DMS153 treated with DMSO at 0.1 percent for 48 hours (cell line): ENCODE measurements around the gene NPC1L1.

Experiments
- DNase-seq: peaks from one replicate; lab custom pipeline; 2025; ENCODE audit not compliant: unreplicated experiment; lab: John Stamatoyannopoulos, UW

Gene NPC1L1

DNA sequence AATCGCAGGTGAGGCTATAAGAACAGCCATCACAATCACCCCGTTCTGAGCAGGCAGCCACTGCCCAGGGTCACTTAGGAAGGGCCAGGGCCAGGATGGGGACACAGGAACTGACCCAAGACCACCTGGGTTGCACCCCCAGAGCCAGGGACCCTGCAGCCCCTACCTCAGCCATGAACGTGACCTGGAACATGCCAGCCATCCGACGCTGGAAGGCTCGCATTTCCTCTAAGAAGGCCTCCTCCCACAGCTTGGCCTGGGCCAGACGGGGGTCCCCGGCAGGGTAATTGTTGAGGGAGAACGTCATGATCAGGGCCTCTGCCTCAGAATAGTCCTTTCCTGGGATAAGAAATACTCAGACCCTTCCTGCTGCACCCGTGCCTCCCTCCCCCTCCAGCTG is 5.0 kb downstream of the NPC1L1 start:
- DNase-seq, result no peak

DNA sequence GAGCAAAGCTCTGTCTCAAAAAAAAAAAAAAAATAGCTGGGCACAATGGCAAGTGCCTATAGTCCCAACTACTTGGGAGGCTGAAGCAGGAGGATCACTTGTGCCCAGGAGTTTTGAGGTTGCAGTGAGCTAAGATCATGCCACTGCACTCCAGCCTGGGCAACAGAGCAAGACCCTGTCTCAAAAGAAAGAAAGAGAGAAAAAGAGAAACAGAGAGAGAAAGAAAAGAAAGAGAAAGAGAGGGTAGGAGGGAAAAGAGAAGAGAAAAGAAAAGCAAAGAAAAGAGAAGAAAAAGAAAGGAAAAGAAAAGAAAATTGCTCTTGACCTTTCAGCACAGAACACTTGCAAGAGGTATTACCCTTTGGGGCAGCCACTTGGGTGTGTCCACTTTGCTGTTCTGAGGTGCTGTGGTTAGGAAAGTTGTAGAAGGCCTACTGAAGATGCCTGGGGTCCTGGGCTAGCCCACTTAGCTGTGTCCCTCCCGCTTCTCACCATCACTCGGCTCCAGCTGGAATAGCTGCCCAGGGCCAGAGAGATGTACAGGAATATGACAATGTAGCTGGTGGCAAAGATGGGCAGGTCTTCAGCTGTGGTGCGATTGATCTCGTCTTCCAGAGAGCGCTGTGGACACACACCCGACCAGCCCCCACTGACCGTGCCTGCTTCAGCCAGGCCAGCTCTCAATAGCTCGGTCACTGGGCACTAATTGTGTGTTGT is 5.6 kb downstream of the NPC1L1 start:
- DNase-seq, result no peak

DNA sequence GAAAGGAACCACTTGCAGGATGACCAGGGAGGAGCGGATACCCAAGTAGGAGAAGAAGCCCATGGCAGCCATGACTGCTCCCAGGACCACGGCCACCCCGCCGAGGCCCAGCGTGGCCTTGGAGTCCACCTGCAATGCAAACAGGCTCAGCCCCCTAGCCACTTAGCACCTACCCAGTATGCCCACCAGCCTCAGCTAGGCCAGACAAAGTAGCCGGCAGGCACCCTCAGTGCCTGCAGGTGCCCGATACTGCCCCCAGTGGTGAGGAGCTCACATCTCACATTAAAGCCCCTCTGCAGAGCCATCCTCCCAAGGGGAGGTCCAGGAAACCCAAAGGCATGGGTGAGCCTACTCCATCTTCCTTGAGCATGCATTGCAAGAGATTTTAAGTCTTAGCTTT is 6.6 kb downstream of the NPC1L1 start:
- DNase-seq, result peak; percentile 64

DNA sequence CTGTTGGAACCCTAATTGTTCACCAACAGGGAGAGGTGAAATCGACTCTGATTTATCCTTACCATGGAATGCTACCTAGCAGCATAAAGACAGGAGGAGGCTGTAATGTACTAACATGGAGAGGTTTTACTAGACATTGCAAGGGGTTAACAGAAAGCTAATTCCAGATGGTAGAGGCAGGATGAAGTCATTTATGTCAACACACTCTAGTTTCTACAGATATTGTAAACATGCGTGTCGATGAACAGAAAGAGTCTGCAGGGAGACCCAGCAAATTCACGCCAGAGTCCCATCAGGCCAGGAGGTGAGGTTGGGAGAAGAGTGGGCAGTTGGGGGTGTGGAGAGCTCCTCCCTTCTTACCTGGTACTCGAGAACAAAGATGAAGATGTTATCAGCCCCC is 7.0 kb downstream of the NPC1L1 start:
- DNase-seq, result peak; percentile 36

DNA sequence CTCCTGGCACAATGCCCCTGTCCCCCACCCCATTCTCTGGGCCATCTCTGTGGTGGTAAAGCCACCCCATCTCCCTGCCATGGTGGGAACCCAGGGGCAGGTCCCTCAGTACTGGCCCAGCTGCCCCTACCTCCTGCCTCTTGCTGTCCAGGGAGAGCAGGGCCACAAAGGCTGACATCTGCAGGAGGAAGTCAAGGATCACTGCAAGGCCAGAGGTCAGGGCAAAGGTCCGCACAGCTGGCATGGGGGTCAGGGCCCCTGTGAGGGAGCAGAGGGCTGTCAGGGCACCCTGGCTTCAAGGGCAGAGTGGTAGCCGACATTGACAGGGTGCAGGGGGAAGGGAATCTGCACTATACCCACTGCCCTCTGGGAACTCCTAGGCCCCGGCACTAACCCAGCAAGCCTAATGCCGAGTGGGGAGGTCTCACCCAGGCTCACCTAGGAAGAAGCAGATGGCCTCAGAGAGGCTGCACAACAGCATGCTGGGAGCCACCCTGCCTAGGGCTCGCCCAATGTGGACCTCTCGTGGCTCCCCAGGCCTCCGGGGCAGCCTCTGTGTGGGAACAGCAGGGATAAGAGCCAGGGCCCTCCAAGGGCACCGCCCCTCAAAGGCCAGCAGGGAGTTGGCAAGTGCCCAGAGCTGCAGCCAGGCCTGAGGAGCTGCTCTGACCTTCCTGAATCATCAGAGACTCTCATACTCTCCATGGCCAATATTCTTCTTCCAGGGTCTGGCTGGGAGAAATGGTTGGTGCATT is 7.7 kb downstream of the NPC1L1 start:
- DNase-seq, result peak; percentile 30

DNA sequence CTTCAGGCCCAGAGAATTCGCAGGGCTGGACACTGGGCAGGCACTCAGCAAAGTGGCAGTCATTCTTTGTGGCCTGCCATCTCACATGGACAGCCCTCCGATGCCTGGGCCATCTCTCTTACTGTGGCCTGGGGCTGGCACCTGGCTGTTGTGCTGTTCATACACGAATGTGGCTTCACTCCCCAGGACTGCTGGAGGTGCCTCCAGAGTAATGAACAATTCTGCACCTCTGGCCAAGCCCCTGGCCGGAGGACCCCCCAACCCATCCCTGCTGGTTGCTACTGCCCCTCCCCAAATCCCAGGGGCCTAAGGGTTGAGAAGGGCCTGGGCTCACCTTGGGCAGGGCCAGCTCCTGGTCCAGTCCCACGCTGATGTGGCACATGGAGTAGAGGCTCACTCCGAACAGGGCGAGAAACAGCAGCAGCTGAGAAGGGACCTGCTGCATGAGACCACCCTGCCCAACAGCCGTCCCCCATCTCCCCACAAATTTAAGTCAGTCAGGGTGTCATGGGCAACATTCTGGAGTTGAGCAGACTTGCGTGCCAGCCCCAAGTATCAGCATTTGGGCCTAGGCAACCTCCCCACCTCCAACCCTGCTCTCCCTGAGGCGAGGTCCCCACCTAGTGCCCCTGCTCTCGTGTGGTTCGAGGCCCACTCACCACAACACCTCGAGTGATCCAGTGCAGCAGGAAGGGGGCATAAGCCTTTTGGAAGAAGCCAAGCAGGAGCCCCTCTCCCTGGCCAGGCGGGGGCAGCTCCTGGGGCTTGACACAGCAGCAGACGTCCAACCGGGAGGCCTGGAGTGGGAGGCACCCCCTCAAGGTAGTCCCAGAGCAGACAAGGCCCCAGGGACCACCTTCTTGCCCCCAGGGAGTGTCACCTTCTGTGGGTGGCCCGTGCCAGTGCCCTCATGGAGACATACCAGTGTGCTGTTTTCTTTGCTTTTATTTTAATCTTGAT is 9.4 kb downstream of the NPC1L1 start:
- no peak for DNase-seq

DNA sequence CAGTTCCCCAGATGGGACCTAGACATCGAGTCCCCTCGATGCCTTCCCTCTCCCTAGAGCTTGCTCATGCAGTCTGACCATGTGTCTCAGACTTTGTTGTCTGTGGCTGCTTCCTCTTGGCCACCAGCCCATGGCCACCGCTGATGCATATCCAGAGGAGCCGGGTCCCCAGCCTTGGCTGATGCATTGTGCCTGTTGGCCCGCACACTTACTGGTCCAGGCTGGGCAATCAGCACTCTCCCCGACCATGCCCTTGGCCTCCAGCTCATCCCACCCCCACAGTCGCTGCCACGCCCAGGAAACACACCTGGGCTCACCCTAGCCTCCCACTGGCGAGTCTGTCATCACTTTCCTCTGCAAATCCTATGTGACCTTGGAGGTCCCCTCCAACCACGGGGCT is 10.1 kb downstream of the NPC1L1 start:
- no peak for DNase-seq

DNA sequence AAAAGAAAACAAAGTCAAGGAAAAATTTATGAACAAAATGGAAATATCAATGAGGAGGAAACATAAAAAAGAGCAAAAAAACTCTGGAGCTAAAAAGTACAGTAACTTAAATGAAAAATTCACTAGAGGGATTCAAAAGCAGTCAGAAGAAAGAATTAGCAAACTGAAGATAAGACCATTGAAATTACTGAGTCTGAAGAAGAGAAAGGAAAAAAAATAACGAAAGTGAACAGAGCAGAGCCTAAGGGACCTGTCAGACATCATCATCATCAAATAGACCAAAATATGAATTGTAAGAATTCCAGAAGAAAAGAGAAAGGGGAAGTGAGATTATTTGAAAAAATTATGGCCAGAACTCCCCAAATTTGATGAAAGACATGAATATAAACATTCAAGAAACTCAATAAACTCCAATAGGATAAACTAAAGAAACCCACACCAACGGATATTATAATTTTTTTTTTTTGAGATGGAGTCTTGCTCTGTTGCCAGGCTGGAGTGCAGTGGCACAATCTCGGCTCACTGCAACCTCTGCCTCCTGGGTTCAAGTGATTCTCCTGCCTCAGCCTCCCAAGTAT is 16.2 kb downstream of the NPC1L1 start:
- no peak for DNase-seq

DNA sequence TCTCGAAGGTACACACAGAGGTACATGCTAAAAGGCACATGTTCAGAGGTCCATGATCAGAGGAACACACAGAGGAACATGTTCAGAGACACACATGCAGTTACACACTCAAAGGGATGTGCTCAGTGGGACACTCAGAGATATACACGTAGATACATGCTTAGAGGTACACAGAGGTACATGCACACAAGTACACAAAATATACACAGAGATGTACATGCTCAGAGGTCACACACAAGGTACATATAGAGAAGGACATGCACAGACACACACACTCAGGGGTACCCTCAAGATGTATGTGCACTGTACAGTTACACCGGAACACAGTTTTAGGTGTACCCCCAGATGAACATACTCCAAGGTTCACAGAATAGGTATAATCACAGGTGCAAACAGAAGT is 18.8 kb downstream of the NPC1L1 start:
- no peak for DNase-seq

DNA sequence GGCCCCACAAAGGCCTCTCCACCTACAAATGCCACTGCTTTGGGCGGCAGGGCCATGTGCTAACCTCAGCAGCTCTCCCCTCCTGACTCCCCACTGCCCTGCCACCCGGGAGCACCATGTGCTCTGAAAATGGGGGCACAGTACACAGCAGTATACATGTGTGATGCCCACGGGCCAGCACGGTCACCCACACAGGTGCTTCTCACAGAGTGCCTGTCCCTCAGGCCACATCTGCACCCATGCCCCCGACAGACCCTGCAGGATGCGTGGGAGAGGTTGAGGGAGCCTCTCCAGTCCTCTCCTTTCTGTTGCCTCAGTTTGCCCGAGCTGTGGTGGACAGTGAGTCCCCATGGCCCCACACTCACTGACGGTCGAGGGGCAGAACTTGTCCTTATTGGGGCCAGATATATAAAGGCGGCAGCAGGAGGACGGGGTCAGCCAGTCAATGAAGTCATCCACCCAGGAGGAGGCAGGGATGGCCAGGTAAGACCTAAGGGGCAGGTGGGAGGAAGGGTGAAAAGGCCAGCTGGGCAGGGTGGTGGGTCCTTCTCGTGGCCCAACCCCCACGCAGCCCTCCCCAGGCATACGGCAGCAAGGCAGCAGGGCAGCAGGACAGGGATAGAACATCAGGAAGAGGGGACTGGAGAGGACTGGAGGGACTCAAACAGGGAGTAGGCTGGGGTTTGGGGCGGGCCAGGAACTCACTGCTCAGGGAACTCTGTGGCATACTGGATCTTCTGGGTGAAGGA is 19.6 kb downstream of the NPC1L1 start:
- DNase-seq, result no peak

DNA sequence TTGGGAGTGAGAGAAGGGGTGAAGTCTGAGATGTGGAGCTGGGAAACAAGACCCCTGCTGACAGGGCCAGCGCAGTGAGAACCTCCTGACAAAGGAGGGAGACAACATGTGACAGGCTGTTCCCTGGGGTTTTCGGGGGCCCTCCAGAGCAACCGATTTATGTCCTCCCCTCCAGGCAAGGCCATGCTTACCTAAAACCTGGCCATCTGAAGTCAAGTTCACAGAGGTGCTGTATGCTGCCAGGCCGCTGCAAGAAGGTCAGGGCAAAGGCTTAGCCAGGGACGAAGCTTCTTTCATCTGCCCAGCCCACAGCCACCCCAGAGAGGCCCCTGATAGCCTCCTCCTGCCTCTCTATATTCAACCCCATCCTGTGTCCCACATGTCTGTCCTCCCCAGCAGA is 20.6 kb downstream of the NPC1L1 start:
- no peak for DNase-seq

DNA sequence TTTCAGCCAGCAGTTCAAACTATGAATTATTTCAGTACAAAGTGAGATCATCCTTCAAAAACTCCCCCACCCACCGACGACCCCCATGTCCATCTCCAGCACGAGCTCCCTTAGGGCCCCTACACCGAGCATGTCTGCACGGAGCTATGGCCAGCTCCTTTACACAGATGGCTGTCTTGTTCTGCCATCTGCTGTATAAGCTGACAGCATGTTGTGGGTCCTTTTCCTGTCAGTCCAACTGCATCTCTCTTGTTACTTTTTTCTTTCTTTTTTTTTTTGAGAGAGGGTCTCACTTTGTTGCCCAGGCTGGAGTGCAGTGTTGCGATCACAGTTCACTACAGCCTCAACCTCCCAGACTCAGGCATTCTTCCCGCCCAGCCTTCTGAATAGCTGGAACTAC is 21.6 kb downstream of the NPC1L1 start:
- no peak for DNase-seq

DNA sequence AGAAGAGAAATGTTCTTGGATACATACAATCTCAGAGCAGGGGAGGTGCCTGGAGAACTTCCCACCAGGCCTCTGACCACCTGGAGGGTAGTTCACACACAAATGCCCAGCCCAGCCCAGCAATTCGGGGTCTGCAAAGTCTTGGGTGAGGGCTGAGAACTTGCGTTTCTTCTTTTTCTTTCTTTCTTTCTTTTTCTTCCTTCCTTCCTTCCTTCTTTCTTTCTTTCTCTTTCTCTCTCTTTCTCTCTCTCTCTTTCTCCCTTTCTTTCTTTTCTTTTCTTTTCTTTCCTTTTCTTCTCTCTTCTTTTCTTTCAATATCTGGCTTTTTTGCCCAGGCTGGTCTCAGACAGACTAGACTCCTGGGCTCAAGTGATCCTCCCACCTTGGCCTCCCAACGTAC is 22.4 kb downstream of the NPC1L1 start:
- DNase-seq, result no peak

DNA sequence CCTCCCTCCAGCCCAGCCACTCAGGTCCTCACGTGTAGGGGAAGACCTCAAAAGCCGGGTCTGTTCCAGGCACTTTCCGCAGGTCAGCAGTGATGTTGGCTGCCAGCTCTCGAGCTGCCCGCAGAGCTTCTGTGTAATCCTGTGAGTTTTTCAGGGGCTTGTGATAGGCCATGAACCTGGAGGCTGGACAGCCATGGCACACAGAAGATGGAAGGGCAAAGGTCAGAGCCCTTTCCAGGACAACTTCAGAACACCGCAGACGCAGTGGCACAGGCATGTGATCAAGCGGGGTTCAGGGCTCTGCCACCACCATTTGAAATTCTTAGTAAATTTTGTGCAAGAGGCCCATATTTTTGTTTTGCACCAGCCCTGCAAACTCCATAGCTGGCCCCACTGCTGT is 24.0 kb downstream of the NPC1L1 start:
- DNase-seq, result no peak

DNA sequence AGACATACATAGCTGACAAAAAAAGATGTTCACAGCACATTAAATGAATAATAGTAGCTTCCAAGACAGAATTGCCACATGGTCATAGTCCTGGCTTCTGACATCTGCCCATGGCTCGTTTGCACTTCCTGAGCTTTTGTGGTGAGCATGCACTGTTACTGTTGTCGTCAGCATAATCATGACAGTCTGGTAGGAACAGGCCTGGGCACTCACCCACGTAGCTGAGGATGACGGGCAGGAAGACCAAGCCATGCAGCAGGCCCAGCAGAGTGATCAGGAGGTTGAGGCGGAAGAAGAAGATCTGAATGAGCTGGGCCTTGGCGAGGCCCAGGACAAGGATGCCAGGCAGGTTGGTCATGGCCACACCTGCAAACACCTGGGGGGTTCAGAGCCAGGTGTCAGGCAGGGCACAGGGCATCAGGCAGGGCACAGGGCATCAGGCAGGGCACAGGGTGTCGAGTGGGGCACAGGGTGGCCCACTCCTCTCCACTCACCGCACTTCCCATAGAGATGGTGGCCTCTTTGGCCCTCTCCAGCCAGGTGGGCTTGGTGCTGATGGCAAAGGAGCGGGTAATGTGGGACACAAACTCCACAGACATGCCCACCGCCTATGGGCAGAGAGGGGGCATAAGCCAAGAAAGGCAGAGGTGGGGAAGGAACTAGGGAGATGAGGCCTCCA is 25.4 kb downstream of the NPC1L1 start:
- no peak for DNase-seq

DNA sequence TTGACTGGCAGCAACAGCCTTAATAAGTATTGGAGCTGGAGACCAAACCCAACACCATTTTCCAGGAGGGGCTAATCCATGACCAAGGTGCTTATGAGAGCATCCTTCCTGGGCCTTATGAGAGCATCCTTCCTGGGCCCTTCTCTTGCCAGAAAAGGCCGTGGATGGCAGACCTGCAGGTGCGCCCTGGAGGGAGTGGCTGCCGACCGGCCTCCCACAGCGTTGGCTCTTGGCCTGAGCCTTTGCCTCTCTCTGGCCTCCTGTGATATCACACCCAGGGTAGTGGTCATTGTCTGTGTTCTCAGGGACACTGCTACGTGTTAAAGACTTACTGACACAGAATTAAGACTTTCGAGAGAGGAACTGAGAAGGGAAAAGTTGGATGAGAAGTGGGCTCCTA is 28.4 kb downstream of the NPC1L1 start:
- no peak for DNase-seq

DNA sequence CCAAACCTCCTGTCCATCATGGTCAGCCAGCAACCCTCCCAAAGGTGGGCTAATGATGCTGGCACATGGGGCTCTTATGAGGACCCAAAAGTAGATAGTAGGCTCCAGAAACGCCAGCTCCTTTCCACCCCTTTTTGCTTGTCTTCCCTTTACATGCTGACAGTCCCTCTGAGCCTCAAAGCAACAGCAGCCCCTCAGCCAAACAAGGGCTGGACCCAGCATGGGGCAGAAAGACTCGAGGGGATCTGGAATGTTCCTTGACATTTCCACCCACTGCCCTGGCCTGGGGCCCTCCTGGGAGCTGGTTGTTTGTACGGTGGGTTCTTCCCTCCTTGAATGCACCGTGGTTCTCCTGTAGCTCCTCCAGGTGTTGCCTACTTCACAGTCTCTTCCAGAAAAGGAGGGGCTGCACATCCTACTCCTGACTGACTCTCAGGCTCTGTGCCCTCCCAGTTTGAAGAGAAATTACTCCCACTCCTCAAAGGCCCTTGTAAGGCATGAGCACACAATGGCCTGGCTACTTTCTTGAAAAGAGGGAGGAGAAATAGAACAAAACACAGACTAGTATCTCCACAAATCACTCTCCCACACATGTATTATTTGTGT is 29.2 kb downstream of the NPC1L1 start:
- DNase-seq, result no peak

DNA sequence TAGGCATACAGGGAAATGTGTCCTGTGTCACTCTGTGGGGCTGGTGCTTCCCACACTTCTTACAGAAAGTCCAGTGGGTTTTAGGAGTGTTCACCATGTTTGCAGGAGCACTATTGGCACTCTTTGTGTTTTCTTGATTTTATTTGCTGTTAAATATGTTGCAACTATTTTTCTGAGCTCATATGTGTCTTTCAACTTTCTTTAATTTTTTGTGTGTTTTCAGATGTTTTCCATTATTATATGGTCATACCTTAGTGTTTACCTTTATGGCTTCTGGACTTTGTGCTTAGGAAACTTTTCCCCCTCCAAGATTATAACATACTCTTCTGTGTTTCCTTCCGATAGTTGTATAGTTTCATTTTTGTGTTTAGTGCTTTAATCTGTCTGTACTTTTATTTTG is 29.9 kb downstream of the NPC1L1 start:
- DNase-seq, result no peak

DNA sequence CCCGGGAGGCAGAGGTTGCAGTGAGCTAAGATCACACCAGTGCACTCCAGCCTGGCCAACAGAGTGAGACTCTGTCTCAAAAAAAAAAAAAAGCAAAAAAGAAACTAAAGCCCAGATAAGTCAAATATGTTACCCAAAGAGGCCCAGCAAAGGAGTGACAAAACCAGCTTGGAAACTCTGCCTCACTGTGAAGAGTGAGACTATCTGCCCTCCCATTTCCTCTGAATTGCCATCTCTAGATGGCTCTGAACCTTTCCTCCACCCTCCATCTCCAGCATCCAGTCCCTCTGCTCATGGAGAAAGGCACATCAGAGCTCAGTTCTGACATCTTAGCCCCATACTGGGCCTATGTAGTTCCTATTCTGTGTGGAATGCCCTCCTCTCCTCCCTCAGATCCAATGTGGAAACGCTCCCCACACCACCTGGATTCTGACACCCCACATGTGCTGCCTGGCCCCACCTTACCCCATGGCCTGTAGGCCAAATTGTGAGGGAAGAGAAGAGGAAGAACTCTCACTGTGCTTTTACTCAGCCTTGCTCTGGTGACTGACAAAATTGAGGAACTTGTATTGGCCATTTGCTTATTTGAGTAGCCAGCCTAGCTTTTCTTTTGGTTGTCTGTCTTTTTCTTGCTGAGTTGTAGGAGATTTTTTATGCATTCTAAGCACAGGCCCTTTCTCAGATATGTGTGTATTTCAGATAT is 32.7 kb downstream of the NPC1L1 start:
- no peak for DNase-seq
